HepG2 (cell line): Measurements from ENCODE around the gene ANKRD13D. TPM values are rescaled to one million over a fixed set of nuclear protein-coding genes. Genes with fewer than 3 reads are reported as not detected.

Experiments used
- ATAC-seq: fragments of 200-7000 bp; cut with Tn5 transposase; 3 replicates; pipeline ENCODE4 v1.9.1; 2020; ENCODE audit warnings: mild to moderate bottlenecking, moderate library complexity
- BruUV-seq: library from RNA; stranded (reverse); fragments of 400-500 nt; replicated peaks from 2 replicates; lab custom pipeline; 2021; lab: Mats Ljungman, UMichigan
- CTCF ChIA-PET: fragments of 300-600 bp; formaldehyde crosslinking; extraction: SDS; loops from one replicate; lab custom pipeline; 2021; ENCODE audit warnings: low total read pairs, inconsistent platforms, low intra/inter-chr PET ratio; lab: Yijun Ruan, JAX
- POLR2A ChIA-PET: fragments of 350-600 bp; sonication (Branson Sonifier 250); formaldehyde crosslinking; loops from one replicate; lab custom pipeline; 2020; ENCODE audit warnings: antibody characterized with exemption, inconsistent platforms; lab: Yijun Ruan, JAX
- DNase-seq: peaks from one replicate; pipeline ENCODE4 v3.0.0-alpha.2; 2015; ENCODE audit warnings: low spot score
- FAIRE-seq: peaks from 3 replicates; lab custom pipeline; 2011; peaks lifted over from hg19 to GRCh38; lab: Jason Lieb, UNC
- H2AFZ ChIP-seq: one replicate; pipeline ENCODE4 v1.6.1; 2011; ENCODE audit warnings: low read length, inconsistent platforms
- H3K27ac ChIP-seq: fragments of 300-600 bp; 3 replicates; pipeline ENCODE4 v1.8.0; 2011; ENCODE audit warnings: mixed run types, mild to moderate bottlenecking, mixed read lengths, low read length, inconsistent platforms; ENCODE audit not compliant: insufficient read depth; ENCODE audit errors: extremely low read length
- H3K27me3 ChIP-seq, 2 experiments: fragments of 200-600 bp in 1 of 2; 2 replicates in 1 of 2; 3 replicates in 1 of 2; pipeline versions ENCODE4 v1.6.0 to v1.8.0; 2011; ENCODE audit warnings: low read length in 2 of 2, mild to moderate bottlenecking in 2 of 2, moderate library complexity in 2 of 2, inconsistent platforms in 1 of 2; ENCODE audit not compliant: insufficient read depth in 2 of 2, control insufficient read depth in 1 of 2
- H3K36me3 ChIP-seq, 2 experiments: fragments of 200-600 bp in 1 of 2; replicated peaks in 1 of 2; 2 replicates in 1 of 2; 3 replicates in 1 of 2; pipeline versions ENCODE4 v1.5.1 to v1.8.0; 2011; ENCODE audit warnings: low read length in 2 of 2, inconsistent platforms in 1 of 2; ENCODE audit not compliant: insufficient read depth in 2 of 2, control insufficient read depth in 1 of 2
- H3K4me1 ChIP-seq: 2 replicates; pipeline ENCODE4 v1.5.1; 2012; ENCODE audit warnings: low read length, inconsistent platforms; ENCODE audit not compliant: insufficient read depth
- H3K4me2 ChIP-seq: 2 replicates; pipeline ENCODE4 v1.6.0; 2011; ENCODE audit warnings: low read depth, low read length, inconsistent platforms
- H3K4me3 ChIP-seq, 3 experiments: fragments of 200-600 bp in 1 of 3; sonication (generic), shearing (Covaris generic) in 1 of 3; replicated peaks in 1 of 3; 2 replicates each; pipeline ENCODE4 v1.5.1; 2011 to 2016; ENCODE audit warnings: low read length in 3 of 3, inconsistent platforms in 2 of 3, low read depth in 2 of 3, mild to moderate bottlenecking in 2 of 3, control low read depth in 1 of 3, mixed read lengths in 1 of 3; ENCODE audit not compliant: insufficient read depth in 1 of 3
- H3K79me2 ChIP-seq: one replicate; pipeline ENCODE4 v1.6.1; 2011; ENCODE audit warnings: low read length, inconsistent platforms; ENCODE audit not compliant: insufficient read depth
- H3K9ac ChIP-seq: 2 replicates; pipeline ENCODE4 v1.6.0; 2011; ENCODE audit warnings: mild to moderate bottlenecking, low read depth, low read length, inconsistent platforms; ENCODE audit not compliant: insufficient read depth
- H3K9me3 ChIP-seq: 2 replicates; pipeline ENCODE4 v1.5.1; 2012; ENCODE audit warnings: mild to moderate bottlenecking, low read length
- H4K20me1 ChIP-seq: 2 replicates; pipeline ENCODE4 v1.6.0; 2011; ENCODE audit warnings: inconsistent platforms, mild to moderate bottlenecking, low read length, moderate library complexity; ENCODE audit not compliant: insufficient read depth
- AGO2 ChIP-seq: fragments of 200-400 bp; formaldehyde crosslinking; optimal IDR thresholded peaks from 2 replicates; pipeline ENCODE3; 2017; ENCODE audit warnings: mild to moderate bottlenecking, low read depth, low read length, moderate library complexity
- CSRNP1 ChIP-seq: sonication (generic); formaldehyde crosslinking; IDR thresholded peaks from 2 replicates; pipeline ENCODE4 v1.8.1; 2023; ENCODE audit warnings: mild to moderate bottlenecking, missing genetic modification reagents
- ELF3 ChIP-seq: IDR thresholded peaks from 2 replicates; pipeline ENCODE4 v1.6.1; 2016; ENCODE audit warnings: missing genetic modification reagents, missing compliant biosample characterization
- FOXA1 ChIP-seq, 2 experiments: fragments of 450-650 bp in 1 of 2; sonication (generic) in 1 of 2; formaldehyde crosslinking in 1 of 2; IDR thresholded peaks; 2 replicates each; pipeline versions ENCODE4 v1.4.0 to v1.6.1; 2016 to 2020; ENCODE audit warnings: missing genetic modification reagents in 1 of 2
- HNF1B ChIP-seq: sonication (generic); formaldehyde crosslinking; IDR thresholded peaks from 2 replicates; pipeline ENCODE4 v1.5.1; 2020; ENCODE audit warnings: mild to moderate bottlenecking, moderate library complexity, missing genetic modification reagents
- MIER3 ChIP-seq: IDR thresholded peaks from 2 replicates; pipeline ENCODE4 v1.6.1; 2016; ENCODE audit warnings: missing compliant biosample characterization, borderline replicate concordance
- REPIN1 ChIP-seq: sonication (generic); formaldehyde crosslinking; IDR thresholded peaks from 2 replicates; pipeline ENCODE4 v1.8.0; 2022; ENCODE audit warnings: missing genetic modification reagents, low read depth, mild to moderate bottlenecking, borderline replicate concordance
- SP5 ChIP-seq: IDR thresholded peaks from 2 replicates; pipeline ENCODE4 v1.6.1; 2016; ENCODE audit warnings: low read depth, borderline replicate concordance
- TEAD3 ChIP-seq: optimal IDR thresholded peaks from 2 replicates; pipeline ENCODE3; 2016; ENCODE audit warnings: borderline replicate concordance
- TFE3 ChIP-seq: IDR thresholded peaks from 2 replicates; pipeline ENCODE4 v1.6.1; 2016
- ZBTB49 ChIP-seq: sonication (generic); formaldehyde crosslinking; IDR thresholded peaks from 2 replicates; pipeline ENCODE4 v1.4.0; 2020; ENCODE audit warnings: missing genetic modification reagents, borderline replicate concordance
- ZNF629 ChIP-seq: sonication (generic); formaldehyde crosslinking; conservative IDR thresholded peaks from 2 replicates; pipeline ENCODE4 v1.5.0; 2020; ENCODE audit warnings: missing genetic modification reagents
- WGBS: methylation state at CpG from one replicate; pipeline ENCODE4 v1.1.6; 2017; ENCODE audit warnings: low lambda C conversion rate; 5-methylcytosine and 5-hydroxymethylcytosine counted together
- in situ Hi-C: cut with HindIII; loops from 2 replicates; pipeline ENCODE4 v1.10.0; 2017; ENCODE audit warnings: low pct_unique_long_range_greater_than_20kb; ENCODE audit not compliant: extremely low pct_ligation_motif_present
- intact Hi-C: fragments of 100-400 bp; cut with micrococcal nuclease; formaldehyde crosslinking; loops from one replicate; pipeline ENCODE4 v1.10.0; 2022; ENCODE audit not compliant: unreplicated experiment
- polyA plus RNA-seq, 8 experiments: library from polyadenylated mRNA; depleted of rRNA in 3 of 8; stranded (reverse) in 7 of 8; unstranded in 1 of 8; fragments of >200 nt; fragmentation: Illumina TruSeq in 4 of 8; extraction: Trizol in 4 of 8; gene quantifications; 2 replicates each; pipeline versions ENCODE4 v1.2.1 to v1.2.3, GENCODE V29; 2011 to 2016; ENCODE audit warnings: low read depth in 4 of 8, missing spikeins in 1 of 8, mixed read lengths in 1 of 8; ENCODE audit not compliant: insufficient read depth in 1 of 8
- total RNA-seq, 5 experiments: library from RNA; depleted of rRNA; stranded (reverse); fragments of >200 nt; fragmentation: Illumina TruSeq; extraction: Trizol; gene quantifications; 2 replicates each; pipeline ENCODE4 v1.2.3, GENCODE V29; 2016; ENCODE audit warnings: low read depth in 1 of 5

The ANKRD13D gene
- total and polyA plus RNA-seq, 2 of the 13 experiments (the other 11 are each of a cell fraction or from before 2014, with no cell fraction given), result 18.6 to 27.3 TPM

GRCh38 chr11:67268081-67268961 lies 20.8 kb upstream of the ANKRD13D start:
- no peak for FAIRE-seq
- H2AFZ ChIP-seq, result no peak overlapping the region
- in situ Hi-C loops (no loop called here), intact Hi-C loops (no loop called here)
- peaks cover 48% of the 10 kb centered on the region for H3K4me1 ChIP-seq
- no peaks in the 10 kb centered on the region for H3K9me3 ChIP-seq
- H3K9ac ChIP-seq, result peak overlapping the region; percentile 83; the same call in 1 of the 2 replicates
- H4K20me1 ChIP-seq, result peaks cover 29% of the 10 kb centered on the region
- WGBS, result 92% methylated on average over 15 of the region's 21 CpGs
- H3K4me2 ChIP-seq, result peak overlapping the region; percentile 90
- no TSS peak for BruUV-seq
- peak overlapping the region; percentile 77 for H3K27ac ChIP-seq
- ATAC-seq, result no peak
- H3K36me3 ChIP-seq, result peaks cover 12 to 45% of the 10 kb centered on the region in 2 experiments
- ChIA-PET POLR2A (interaction anchor here (1.1 to 4.5 kb wide), 4 partner anchors 10 to 86 kb away, joined by 3 to 19 read pairs (median 4); partner anchors contain the start of gene ANKRD13D), CTCF (no interaction called here)
- H3K79me2 ChIP-seq, result peaks cover 64% of the 10 kb centered on the region
- peak overlapping the region in 2 of 3 experiments; percentile 93 to 98; a peak in 4 of 6 replicates for H3K4me3 ChIP-seq
- DNase-seq, result no peak
- H3K27me3 ChIP-seq, result no peaks in the 10 kb centered on the region
- TF ChIP-seq TFE3 (CRISPR knock-in tag), result no peak
- TF ChIP-seq ZNF629 (CRISPR knock-in tag), result peak; percentile 83
- TF ChIP-seq SP5 (CRISPR knock-in tag), result no peak
- TF ChIP-seq AGO2, result peak; percentile 5
- no peak for TF ChIP-seq CSRNP1 (CRISPR knock-in tag)
- 0 out of 2 replicates have a peak, but pooled peaks have one; percentile 2 for TF ChIP-seq MIER3 (CRISPR knock-in tag)
- TF ChIP-seq TEAD3, result no peak
- TF ChIP-seq ELF3 (CRISPR knock-in tag), result no peak
- no peak for TF ChIP-seq REPIN1 (CRISPR knock-in tag)
- 0 out of 2 replicates have a peak, but pooled peaks have one; percentile 1 for TF ChIP-seq HNF1B
- TF ChIP-seq FOXA1 (IDR thresholded peaks at IDR 0.05), result no peak
- no peak for TF ChIP-seq FOXA1 (CRISPR knock-in tag; IDR thresholded peaks at IDR 0.05)
- TF ChIP-seq ZBTB49 (CRISPR knock-in tag), result no peak
